HEK293 (cell line): ENCODE results near the gene PSMD5.

Source experiments
- GLI4 ChIP-seq: fragments of 450-650 bp; formaldehyde crosslinking; IDR thresholded peaks from 2 replicates; pipeline ENCODE4 v1.5.1; 2016; ENCODE audit warnings: missing biosample characterization, missing genetic modification characterization
- GLIS2 ChIP-seq: fragments of 450-650 bp; formaldehyde crosslinking; IDR thresholded peaks from 2 replicates; pipeline ENCODE4 v1.5.1; 2016; ENCODE audit warnings: missing biosample characterization, missing genetic modification characterization
- KLF10 ChIP-seq: fragments of 450-650 bp; IDR thresholded peaks from 2 replicates; pipeline ENCODE4 v1.5.1; 2018; ENCODE audit warnings: missing biosample characterization, mild to moderate bottlenecking, missing genetic modification characterization
- KLF16 ChIP-seq: fragments of 450-650 bp; formaldehyde crosslinking; IDR thresholded peaks from 2 replicates; pipeline ENCODE4 v1.5.1; 2017; ENCODE audit warnings: missing biosample characterization, missing genetic modification characterization
- MZF1 ChIP-seq: fragments of 450-650 bp; formaldehyde crosslinking; IDR thresholded peaks from 2 replicates; pipeline ENCODE4 v1.5.1; 2017; ENCODE audit warnings: missing biosample characterization, missing genetic modification characterization, borderline replicate concordance
- RBAK ChIP-seq: fragments of 450-650 bp; formaldehyde crosslinking; IDR thresholded peaks from 2 replicates; pipeline ENCODE4 v1.5.1; 2016; ENCODE audit warnings: missing biosample characterization, missing genetic modification characterization
- SP2 ChIP-seq: fragments of 450-650 bp; formaldehyde crosslinking; IDR thresholded peaks from 2 replicates; pipeline ENCODE4 v1.5.1; 2016; ENCODE audit warnings: missing biosample characterization, missing genetic modification characterization
- SP3 ChIP-seq: fragments of 450-650 bp; formaldehyde crosslinking; IDR thresholded peaks from 2 replicates; pipeline ENCODE4 v1.5.1; 2016; ENCODE audit warnings: missing biosample characterization, missing genetic modification characterization
- TRIM28 ChIP-seq: IDR thresholded peaks from 2 replicates; pipeline ENCODE4 v1.6.1; 2011; ENCODE audit warnings: low read length, control low read depth, borderline replicate concordance
- ZBTB10 ChIP-seq: fragments of 450-650 bp; formaldehyde crosslinking; IDR thresholded peaks from 2 replicates; pipeline ENCODE4 v1.5.1; 2016; ENCODE audit warnings: missing biosample characterization, missing genetic modification characterization
- ZEB2 ChIP-seq: fragments of 450-650 bp; formaldehyde crosslinking; IDR thresholded peaks from 2 replicates; pipeline ENCODE4 v1.5.1; 2016; ENCODE audit warnings: missing biosample characterization, missing genetic modification characterization
- ZFHX2 ChIP-seq: fragments of 450-650 bp; formaldehyde crosslinking; conservative IDR thresholded peaks from 2 replicates; pipeline ENCODE4 v1.5.1; 2016; ENCODE audit warnings: missing biosample characterization, missing genetic modification characterization
- ZNF10 ChIP-seq: fragments of 450-650 bp; formaldehyde crosslinking; IDR thresholded peaks from 2 replicates; pipeline ENCODE4 v1.5.1; 2017; ENCODE audit warnings: missing biosample characterization, missing genetic modification characterization
- ZNF155 ChIP-seq: fragments of 450-650 bp; formaldehyde crosslinking; IDR thresholded peaks from 2 replicates; pipeline ENCODE4 v1.5.1; 2016; ENCODE audit warnings: missing biosample characterization, missing genetic modification characterization
- ZNF16 ChIP-seq: fragments of 450-650 bp; formaldehyde crosslinking; IDR thresholded peaks from 2 replicates; pipeline ENCODE4 v1.5.1; 2016; ENCODE audit warnings: low read depth, missing biosample characterization, missing genetic modification characterization
- ZNF175 ChIP-seq: fragments of 450-650 bp; formaldehyde crosslinking; IDR thresholded peaks from 2 replicates; pipeline ENCODE4 v1.5.1; 2016; ENCODE audit warnings: missing biosample characterization, missing genetic modification characterization
- ZNF202 ChIP-seq: fragments of 450-650 bp; formaldehyde crosslinking; IDR thresholded peaks from 2 replicates; pipeline ENCODE4 v1.5.1; 2016; ENCODE audit warnings: missing biosample characterization, missing genetic modification characterization, borderline replicate concordance
- ZNF335 ChIP-seq: fragments of 450-650 bp; formaldehyde crosslinking; conservative IDR thresholded peaks from 2 replicates; pipeline ENCODE4 v1.5.1; 2016; ENCODE audit warnings: missing biosample characterization, missing genetic modification characterization
- ZNF433 ChIP-seq: fragments of 450-650 bp; formaldehyde crosslinking; IDR thresholded peaks from 2 replicates; pipeline ENCODE4 v1.5.1; 2016; ENCODE audit warnings: missing biosample characterization, missing genetic modification characterization, low read depth
- ZNF561 ChIP-seq: fragments of 450-650 bp; IDR thresholded peaks from 2 replicates; pipeline ENCODE4 v1.5.1; 2018; ENCODE audit warnings: missing biosample characterization, missing genetic modification characterization, borderline replicate concordance
- ZNF624 ChIP-seq: fragments of 450-650 bp; formaldehyde crosslinking; IDR thresholded peaks from 2 replicates; pipeline ENCODE4 v1.5.1; 2017; ENCODE audit warnings: missing biosample characterization, missing genetic modification characterization
- ZNF629 ChIP-seq: fragments of 450-650 bp; formaldehyde crosslinking; IDR thresholded peaks from 2 replicates; pipeline ENCODE4 v1.5.1; 2017; ENCODE audit warnings: missing biosample characterization, missing genetic modification characterization
- ZNF768 ChIP-seq: fragments of 450-650 bp; formaldehyde crosslinking; IDR thresholded peaks from 2 replicates; pipeline ENCODE4 v1.5.1; 2018; ENCODE audit warnings: missing biosample characterization, mild to moderate bottlenecking, missing genetic modification characterization
- ZNF791 ChIP-seq: fragments of 450-650 bp; formaldehyde crosslinking; IDR thresholded peaks from 2 replicates; pipeline ENCODE4 v1.5.1; 2016; ENCODE audit warnings: missing biosample characterization, missing genetic modification characterization
- ZSCAN30 ChIP-seq: fragments of 450-650 bp; IDR thresholded peaks from 2 replicates; pipeline ENCODE4 v1.5.1; 2018; ENCODE audit warnings: missing biosample characterization, mild to moderate bottlenecking, missing genetic modification characterization, moderate library complexity
- TF ChIP-seq, protein P1 (sequence below): fragments of 450-650 bp; formaldehyde crosslinking; IDR thresholded peaks from 2 replicates; pipeline ENCODE4 v1.5.1; 2016; ENCODE audit warnings: missing biosample characterization, missing genetic modification characterization
- TF ChIP-seq, protein P2 (sequence below): fragments of 450-650 bp; formaldehyde crosslinking; IDR thresholded peaks from 2 replicates; pipeline ENCODE4 v1.5.1; 2016; ENCODE audit warnings: missing biosample characterization, missing genetic modification characterization
- TF ChIP-seq, protein P3 (sequence below): fragments of 450-650 bp; IDR thresholded peaks from 2 replicates; pipeline ENCODE4 v1.5.1; 2018; ENCODE audit warnings: missing biosample characterization, missing genetic modification characterization
- TF ChIP-seq, protein P4 (sequence below): fragments of 450-650 bp; formaldehyde crosslinking; IDR thresholded peaks from 2 replicates; pipeline ENCODE4 v1.5.1; 2016; ENCODE audit warnings: missing biosample characterization, missing genetic modification characterization

The PSMD5 gene

GRCh38 chr9:120792898-120793765 is 49.6 kb downstream of the PSMD5 start, which contains the start of gene FBXW2 (continued):
- TF ChIP-seq ZNF624 (tag by site-specific recombination) (no peak), ZNF16 (tag by site-specific recombination) (no peak), ZEB2 (tag by site-specific recombination) (peak; percentile 95), ZNF433 (no peak), TRIM28 (no peak), ZSCAN30 (peak; percentile 93), ZBTB10 (tag by site-specific recombination) (no peak), SP3 (tag by site-specific recombination) (peak; percentile 89), MZF1 (tag by site-specific recombination) (no peak), ZNF335 (peak; percentile 76), GLIS2 (tag by site-specific recombination) (peak; percentile 52; the same call in 1 of the 2 replicates), GLI4 (tag by site-specific recombination) (no peak), SP2 (tag by site-specific recombination) (peak; percentile 97), ZNF175 (tag by site-specific recombination) (no peak), ZNF202 (tag by site-specific recombination) (no peak), ZNF561 (no peak), ZNF10 (tag by site-specific recombination) (no peak), ZNF155 (no peak), ZFHX2 (peak; percentile 90), KLF16 (tag by site-specific recombination) (no peak), ZNF629 (tag by site-specific recombination) (peak; percentile 90), KLF10 (tag by site-specific recombination) (peak; percentile 37; the same call in 1 of the 2 replicates), ZNF768 (no peak), RBAK (tag by site-specific recombination) (no peak), ZNF791 (no peak)
- TF ChIP-seq, protein P1, sequence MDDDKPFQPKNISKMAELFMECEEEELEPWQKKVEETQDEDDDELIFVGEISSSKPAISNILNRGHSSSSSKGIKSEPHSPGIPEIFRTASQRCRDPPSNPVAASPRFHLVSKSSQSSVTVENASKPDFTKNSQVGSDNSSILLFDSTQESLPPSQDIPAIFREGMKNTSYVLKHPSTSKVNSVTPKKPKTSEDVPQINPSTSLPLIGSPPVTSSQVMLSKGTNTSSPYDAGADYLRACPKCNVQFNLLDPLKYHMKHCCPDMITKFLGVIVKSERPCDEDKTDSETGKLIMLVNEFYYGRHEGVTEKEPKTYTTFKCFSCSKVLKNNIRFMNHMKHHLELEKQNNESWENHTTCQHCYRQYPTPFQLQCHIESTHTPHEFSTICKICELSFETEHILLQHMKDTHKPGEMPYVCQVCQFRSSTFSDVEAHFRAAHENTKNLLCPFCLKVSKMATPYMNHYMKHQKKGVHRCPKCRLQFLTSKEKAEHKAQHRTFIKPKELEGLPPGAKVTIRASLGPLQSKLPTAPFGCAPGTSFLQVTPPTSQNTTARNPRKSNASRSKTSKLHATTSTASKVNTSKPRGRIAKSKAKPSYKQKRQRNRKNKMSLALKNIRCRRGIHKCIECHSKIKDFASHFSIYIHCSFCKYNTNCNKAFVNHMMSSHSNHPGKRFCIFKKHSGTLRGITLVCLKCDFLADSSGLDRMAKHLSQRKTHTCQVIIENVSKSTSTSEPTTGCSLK (tag by site-specific recombination) = no peak
- TF ChIP-seq, protein P2, sequence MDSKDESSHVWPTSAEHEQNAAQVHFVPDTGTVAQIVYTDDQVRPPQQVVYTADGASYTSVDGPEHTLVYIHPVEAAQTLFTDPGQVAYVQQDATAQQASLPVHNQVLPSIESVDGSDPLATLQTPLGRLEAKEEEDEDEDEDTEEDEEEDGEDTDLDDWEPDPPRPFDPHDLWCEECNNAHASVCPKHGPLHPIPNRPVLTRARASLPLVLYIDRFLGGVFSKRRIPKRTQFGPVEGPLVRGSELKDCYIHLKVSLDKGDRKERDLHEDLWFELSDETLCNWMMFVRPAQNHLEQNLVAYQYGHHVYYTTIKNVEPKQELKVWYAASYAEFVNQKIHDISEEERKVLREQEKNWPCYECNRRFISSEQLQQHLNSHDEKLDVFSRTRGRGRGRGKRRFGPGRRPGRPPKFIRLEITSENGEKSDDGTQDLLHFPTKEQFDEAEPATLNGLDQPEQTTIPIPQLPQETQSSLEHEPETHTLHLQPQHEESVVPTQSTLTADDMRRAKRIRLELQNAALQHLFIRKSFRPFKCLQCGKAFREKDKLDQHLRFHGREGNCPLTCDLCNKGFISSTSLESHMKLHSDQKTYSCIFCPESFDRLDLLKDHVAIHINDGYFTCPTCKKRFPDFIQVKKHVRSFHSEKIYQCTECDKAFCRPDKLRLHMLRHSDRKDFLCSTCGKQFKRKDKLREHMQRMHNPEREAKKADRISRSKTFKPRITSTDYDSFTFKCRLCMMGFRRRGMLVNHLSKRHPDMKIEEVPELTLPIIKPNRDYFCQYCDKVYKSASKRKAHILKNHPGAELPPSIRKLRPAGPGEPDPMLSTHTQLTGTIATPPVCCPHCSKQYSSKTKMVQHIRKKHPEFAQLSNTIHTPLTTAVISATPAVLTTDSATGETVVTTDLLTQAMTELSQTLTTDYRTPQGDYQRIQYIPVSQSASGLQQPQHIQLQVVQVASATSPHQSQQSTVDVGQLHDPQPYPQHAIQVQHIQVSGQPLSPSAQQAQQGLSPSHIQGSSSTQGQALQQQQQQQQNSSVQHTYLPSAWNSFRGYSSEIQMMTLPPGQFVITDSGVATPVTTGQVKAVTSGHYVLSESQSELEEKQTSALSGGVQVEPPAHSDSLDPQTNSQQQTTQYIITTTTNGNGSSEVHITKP (tag by site-specific recombination) = no peak
- TF ChIP-seq, protein P3, sequence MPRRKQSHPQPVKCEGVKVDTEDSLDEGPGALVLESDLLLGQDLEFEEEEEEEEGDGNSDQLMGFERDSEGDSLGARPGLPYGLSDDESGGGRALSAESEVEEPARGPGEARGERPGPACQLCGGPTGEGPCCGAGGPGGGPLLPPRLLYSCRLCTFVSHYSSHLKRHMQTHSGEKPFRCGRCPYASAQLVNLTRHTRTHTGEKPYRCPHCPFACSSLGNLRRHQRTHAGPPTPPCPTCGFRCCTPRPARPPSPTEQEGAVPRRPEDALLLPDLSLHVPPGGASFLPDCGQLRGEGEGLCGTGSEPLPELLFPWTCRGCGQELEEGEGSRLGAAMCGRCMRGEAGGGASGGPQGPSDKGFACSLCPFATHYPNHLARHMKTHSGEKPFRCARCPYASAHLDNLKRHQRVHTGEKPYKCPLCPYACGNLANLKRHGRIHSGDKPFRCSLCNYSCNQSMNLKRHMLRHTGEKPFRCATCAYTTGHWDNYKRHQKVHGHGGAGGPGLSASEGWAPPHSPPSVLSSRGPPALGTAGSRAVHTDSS (tag by site-specific recombination) = no peak
- TF ChIP-seq, protein P4, sequence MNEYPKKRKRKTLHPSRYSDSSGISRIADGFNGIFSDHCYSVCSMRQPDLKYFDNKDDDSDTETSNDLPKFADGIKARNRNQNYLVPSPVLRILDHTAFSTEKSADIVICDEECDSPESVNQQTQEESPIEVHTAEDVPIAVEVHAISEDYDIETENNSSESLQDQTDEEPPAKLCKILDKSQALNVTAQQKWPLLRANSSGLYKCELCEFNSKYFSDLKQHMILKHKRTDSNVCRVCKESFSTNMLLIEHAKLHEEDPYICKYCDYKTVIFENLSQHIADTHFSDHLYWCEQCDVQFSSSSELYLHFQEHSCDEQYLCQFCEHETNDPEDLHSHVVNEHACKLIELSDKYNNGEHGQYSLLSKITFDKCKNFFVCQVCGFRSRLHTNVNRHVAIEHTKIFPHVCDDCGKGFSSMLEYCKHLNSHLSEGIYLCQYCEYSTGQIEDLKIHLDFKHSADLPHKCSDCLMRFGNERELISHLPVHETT (tag by site-specific recombination) = peak; percentile 15; the same call in 1 of the 2 replicates
